HG02943 (cell line): Measurements from ENCODE around the gene RASGEF1C.

Experiments
- ATAC-seq: cut with Tn5 transposase; IDR thresholded peaks from one replicate; pipeline ENCODE4 v1.9.1; 2021; ENCODE audit warnings: mild to moderate bottlenecking, low read depth, moderate library complexity; ENCODE audit not compliant: unreplicated experiment

RASGEF1C gene

DNA sequence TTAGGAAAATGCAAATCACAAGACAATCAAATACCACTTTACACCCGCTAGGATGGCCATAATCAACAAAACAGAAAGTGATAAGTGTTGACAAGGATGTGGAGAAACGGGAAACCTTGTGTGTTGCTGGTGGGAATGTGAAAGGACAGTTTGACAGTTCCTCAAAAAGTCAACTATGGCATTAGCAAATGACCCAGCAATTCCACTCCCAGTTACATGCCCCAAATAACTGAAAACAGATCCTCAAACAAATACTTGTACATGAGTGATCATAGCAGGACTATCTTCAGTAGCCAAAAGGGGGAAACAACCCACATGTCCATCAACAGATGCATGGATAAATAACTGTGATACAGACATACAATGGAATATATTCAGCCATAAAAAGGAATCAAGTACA lies 21.2 kb downstream of the RASGEF1C start:
- ATAC-seq, result no peak

DNA sequence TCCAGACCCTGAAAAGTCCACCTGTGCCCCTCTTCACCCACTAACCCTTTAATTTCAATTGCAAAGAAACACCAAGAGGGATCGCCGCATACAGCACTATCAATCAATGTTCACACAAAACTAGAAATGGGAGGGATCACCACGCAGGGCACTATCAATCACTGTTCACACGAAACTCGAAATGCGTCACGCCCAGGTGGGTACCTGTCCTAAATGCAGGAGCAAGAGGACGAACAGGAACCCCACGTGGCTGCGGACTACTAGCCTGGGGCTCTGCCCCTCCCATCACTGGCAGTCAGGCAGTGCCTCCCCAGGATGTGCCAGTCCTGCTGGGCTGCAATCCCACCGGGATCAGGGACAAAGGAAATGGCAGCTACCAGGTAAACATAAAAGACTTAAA lies 28.2 kb downstream of the RASGEF1C start:
- ATAC-seq, result no peak

DNA sequence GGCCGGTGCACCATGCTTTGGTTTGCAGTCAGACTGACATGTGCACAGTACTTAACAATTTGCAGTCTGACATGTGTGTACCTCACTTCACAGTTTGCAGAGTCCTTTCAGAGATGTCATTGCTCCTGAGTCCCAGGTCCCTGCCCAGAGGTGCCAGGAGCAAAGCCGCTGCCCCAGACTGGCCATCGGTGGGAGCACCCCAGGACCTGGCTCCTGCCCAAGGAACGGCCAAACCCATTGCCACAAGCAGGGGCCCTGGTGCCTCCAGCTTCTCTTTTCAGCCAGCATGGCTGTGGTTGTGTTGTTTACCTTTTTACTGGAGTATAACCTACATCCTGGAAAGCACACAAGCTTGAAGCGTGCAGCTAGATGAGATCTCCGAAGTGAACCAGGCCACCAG lies 28.6 kb downstream of the RASGEF1C start:
- ATAC-seq, result no peak

DNA sequence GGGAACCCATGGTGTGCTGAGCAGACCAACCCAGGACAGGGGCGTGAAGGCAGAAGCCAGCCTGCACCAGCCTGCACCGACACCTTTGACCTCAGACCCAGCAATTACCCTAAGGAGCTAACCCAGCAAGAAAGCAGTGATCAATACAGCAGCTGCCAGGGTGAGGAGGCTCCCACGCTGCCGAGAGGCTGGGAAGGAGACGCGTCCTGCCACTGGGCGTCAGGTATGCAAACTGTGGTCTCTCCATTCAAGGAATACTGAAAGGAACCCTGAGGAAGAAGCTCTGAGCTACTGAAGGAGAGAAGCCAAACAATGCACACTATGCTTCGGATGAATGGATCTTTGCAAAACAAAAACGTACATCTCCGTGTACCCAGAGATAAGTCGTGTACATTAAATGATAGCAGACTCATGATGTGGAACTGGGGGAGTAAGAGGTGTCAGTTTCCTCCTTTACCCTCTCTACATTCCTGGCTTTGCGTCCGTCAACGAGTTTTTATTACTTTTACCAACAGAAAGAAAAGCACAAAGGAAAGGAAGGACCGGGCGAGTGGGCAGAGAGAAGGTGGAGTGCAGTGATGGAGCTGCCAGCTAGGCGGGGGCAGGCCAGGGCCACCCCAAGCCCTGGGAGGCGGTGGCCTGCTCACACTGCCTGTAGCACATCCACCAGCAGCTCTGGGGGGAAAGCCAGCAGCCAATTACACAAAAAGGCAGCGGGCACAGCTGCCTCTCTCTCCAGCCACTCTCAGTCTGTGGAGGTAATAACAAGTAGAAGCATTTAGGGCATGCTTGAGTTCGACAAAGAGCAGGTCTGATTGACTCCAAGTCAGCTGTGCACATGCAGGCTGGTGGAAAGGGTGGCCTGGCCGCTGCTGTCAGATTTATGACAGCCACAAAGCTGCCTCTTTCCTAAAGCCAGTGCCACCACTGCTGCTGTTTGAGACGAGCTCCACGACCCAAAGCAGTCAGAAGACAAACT lies 29.3 kb downstream of the RASGEF1C start:
- ATAC-seq, result no peak

DNA sequence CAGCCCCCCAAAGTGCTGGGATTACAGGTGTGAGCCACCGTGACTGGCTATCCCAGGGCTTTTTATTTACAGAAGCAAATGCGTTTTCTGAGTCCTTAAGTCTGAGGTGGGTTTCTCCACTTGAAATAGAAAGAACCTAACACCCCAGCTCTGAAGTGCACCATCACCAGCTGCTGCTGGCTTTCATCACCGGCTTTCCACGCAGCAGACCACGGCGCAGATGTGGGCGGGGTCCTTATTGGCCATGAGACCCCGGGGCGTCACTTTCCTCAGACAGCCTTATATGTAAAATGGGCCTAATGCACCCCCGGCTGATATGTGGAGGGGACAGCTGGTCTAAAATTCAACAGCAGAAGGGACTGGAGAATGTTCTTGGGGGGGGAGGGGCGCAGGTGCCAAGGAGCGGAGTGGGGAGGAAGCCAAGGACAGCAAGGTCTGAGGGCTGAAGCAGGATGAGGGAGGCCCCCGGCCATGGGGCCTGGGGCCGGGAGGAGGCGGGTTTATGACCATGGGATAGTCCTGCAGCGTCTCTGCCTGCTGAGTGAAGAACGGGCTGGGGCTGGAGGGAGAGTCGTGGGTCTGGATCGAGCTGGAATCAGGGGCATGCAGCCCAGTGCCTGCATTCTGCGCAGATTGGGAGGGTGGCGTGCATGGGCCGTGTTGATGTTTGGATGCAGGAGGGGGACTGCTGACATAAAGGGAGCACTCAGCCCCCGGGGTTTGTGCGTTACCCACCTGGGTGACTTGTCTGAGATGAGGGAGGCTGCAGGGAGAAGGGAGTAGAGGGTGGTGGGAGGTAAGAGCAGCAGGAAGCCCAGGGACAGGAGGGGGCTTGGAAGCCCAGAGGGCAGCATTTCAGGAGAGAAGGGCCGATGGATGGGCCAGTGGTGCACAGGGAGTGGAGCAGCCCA lies 30.2 kb downstream of the RASGEF1C start:
- no peak for ATAC-seq

DNA sequence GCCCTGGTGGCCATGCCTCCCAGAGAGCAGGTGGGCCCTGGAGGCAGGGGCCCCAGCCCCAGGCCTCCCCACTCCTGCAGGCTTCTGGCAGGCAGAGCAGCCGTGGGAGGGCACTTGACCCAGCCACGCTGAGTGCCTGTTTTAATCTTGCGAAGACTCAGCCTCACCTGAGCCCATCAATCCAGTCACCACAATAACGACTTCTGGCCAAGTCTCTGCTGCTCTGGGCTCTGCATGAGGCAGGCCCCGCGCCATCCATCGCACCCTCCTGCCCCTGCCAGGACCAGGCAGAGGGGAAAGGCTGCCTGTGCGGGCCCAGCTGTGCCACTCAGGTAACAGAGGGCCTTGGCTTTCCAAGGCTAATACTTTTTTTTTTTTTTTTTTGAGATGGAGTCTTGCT lies 32.8 kb downstream of the RASGEF1C start:
- no peak for ATAC-seq

DNA sequence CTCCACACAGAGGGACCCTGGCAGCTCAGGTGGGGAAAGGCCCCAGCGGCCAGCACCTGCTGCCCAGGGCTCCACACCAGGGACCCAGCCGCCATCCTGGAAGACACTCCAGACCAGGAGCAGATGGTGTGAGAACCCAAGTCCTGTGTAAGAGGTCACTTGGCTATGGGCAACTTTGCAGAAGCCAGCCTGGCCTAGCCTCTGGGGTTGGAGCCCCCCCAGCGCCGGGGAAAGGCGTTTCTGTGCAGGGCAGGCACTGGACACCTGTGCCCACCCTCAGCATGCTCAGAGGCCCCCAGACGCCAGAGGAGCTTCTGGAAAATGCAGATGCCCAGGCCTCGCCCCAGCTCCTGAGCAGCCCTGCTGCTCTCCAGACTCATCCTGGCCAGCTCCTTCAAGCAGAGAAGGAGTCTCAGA lies 34.0 kb downstream of the RASGEF1C start:
- ATAC-seq, result no peak

DNA sequence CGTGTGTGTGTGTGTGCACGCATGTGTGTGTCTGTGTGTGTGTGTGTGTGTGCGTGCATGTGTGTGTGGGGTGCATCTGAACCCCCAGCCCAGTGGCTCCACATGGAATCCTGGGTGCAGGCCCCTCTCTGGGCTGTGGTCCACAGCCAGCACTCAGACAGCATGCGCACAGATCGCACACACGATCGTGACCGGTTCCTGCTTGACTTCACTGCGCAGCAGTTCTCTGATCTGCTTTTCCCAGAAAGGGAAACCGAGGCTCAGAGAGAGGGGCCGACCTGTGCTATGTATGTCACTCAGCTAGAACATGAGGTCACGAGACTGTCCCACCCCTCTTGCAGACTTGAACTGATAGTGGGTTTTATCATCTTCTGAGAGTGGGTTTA lies 34.4 kb downstream of the RASGEF1C start:
- ATAC-seq, result no peak

DNA sequence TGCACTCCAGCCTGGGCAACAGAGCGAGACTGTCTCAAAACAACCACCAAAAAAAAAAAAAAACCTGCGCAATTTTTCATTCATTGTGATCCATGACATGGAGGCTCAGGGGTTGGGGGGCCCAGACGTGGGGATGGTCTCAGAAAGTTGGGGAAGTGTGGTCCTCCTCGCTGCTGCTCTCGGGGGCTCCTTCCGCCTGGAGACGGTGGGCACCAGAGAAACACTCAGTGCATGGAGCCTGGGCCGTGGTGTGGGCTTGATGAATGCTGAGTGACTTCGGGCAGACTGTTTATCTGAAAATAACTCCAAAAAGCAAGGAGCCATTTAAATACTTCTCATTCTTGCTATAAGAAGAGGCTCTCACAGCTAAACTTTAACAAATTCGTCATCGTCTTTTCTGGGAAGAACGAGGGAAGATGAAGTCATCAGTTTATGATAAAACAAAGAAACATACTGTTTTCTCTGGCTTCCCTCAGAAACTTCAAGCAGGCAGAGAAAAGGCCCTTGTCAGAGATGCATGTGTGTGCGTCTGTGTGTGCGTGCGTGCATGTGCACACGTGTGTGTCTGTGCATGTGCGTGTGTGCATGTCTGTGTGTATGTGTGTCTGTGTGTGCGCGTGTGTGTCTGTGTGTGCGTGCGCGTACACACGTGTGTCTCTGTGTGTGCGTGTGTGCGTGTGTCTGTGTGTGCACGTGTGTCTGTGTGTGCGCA lies 35.0 kb downstream of the RASGEF1C start:
- ATAC-seq, result no peak

DNA sequence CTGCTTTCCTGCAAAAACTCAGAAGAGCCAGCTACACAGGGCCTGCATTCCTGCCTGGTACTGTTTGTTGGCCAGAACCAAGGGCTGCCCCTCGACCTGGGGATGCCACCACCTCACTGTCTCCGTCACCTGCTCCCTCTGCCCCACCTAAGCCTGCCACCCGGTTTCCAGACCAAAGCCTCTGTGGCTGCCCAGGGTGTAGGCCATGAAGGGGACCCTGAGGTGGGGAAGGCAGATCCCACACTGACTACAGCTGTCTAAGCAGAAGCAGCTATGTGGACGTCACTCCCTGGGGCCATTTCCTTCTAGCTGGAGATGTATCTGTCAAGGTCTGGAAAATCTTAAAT lies 35.8 kb downstream of the RASGEF1C start:
- no peak for ATAC-seq

DNA sequence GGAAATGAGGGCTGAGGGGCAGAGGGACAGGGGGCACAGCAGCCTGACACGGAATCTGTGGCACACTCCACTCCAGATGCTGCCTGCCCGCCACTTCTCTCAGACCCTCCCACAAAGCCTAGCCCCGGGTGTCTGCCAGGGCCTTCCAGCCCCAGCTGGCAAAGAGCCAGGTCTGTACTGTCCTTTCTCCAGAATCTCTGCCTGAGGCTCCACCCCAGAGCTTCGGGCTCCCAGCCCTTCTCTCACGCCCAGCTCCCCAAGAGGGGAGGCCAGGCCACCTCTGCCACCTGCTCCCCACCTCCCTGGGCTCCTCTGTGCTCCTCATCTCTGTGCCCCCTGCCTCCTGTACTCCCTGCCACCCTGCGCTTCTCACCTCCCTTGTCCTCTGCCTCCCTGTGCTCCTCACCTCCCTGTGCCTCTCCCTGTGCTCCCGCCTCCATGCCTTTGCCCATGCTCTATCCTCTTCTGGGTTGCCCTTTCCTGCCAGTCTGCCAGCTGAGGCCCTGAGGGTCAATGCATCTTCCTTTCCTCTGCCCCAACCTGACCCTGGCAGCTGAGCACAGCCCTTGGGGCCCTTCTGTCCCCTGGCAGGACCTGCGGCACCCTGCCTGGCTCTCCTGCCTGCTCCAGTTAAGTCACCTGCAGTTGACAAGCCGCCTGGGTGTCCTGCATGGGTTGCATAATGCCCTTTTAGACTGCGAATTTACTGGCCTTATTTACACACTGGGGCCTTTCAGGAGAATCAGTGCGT lies 36.4 kb downstream of the RASGEF1C start:
- ATAC-seq, result no peak

DNA sequence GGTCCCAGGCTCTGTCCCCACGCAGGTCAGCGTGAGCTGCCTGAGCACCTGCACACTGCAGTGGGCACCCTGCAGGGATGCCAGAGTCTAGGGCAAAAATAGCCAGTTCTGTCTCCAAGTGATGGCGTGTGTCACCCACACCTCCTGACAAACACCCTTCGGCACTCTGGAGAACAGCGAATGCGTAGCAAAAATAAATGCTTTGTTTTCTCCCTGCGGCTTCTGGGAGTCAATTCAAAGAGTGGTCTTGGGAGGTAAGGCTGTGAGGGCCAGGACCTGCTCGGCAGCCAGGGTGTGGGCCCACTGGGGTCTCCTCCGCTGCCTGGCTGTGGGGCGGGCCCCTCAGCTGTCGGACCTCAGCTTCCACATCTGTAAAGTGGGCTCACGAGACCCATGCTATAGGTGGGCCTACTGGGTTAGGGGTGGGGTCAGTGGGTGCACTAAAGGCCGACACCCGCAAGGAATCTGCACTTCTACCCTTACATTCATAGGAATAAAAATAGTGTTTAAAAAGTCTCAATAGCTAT lies 37.4 kb downstream of the RASGEF1C start:
- ATAC-seq, result no peak

DNA sequence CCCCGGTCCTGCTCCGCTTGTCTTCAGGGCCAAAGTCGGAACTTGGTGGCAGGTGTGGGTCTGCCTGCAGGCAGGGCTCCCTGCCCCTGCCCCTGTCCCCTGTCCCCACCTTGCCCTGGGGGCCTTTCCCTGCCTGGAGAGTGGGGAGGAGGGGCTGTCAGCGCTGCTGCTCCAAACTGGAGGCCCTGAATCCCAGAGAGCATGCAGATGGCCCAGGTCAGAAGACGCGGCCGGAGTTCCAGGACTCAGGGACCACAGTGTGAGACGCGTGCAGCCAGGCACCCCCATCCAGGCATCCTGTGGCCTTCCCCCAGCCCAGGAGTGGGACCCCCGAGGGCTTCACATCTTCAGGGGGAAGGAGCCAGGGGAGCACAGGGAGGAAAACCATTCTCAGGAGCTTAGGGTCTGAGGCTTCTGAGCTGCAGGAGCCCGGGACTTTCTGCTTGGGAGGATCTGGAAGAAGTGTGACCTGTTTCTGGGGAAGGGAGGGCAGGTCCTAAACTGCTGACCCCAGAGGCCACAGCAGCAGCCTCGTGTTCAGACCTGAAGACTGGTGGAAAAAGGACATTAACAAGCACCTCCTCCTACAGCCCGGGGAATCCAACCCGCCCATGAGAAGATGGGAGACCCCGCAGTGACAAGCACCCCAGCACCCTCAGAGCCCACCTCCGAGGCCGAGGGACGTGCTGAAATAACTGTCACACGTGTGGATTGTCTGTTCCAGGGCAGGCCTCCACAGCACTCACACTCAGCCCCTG lies 38.0 kb downstream of the RASGEF1C start:
- ATAC-seq, result no peak

DNA sequence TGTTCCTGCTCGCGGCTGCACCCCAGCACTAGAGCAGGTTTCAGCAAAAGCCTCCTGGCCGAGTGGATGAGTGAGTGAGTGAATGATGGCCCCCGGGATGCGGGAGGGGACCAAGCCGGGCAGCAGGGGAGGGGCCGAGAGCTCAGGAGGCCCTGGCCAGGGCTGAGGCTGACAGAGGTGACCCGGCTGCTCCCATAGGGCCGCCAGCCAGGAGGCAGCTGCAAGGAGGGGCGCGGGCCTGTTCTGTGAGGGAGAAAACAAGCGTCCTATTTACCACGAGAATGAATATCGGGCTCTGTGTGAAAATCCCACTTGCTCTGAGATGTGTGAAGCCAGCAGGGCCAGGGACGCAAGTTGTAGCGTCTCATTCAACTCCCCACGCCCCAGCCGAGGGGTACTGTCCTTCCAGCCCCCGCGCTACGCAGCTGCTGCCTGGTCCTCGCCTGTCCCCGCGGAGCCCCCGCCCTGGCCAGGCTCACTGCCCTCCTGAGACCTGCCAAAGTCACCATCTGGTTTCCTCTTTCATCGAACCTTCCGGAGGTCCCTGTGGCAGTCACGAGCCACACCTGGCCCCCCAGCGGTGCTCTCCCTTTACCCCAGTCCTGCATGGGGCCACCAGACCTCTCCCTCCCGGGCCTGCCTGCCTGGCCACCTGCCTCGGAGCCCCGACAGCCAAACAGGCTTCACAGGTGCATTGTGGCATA lies 38.8 kb downstream of the RASGEF1C start:
- ATAC-seq, result no peak

DNA sequence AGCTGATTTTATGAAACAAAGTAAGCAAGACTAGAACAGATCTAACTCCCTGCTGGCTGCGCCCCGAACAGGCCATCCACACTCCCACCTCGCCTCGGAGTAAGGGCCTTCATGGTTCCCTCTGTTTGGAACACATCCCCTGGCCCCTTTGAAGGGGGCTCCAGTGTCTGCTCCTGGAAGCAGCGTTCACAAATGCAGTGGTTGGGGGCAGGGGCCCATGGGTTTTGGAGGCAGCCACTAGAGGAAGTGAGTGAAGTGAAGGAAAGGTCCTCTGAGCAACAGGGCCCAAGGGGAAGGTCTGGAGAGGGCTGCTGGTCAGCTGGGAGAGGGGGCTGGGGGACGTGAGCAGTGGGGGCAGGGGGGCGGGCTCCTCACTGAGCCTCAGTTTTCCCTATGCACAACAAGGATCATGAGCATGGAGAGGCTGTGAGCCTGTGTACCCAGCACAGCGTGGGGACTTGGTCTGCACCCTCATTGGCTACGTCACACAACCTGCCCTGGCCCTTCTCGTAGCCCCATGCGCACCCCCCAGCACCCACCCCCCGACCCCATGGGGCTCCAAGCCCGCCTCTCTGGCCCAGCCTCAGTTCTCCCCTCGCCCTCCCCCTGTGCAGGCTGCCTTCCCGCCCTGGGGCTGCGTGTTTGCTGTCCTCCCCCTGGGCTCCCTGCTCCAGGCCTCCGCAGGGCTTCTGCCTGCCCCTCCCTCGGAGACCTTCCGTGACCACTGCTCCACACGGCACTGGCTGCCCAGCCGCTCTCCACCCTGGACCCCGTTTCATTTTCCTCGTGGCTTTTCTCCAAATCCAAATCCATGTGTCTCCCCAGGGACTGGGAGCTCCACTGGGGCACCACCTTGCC lies 39.5 kb downstream of the RASGEF1C start:
- no peak for ATAC-seq

DNA sequence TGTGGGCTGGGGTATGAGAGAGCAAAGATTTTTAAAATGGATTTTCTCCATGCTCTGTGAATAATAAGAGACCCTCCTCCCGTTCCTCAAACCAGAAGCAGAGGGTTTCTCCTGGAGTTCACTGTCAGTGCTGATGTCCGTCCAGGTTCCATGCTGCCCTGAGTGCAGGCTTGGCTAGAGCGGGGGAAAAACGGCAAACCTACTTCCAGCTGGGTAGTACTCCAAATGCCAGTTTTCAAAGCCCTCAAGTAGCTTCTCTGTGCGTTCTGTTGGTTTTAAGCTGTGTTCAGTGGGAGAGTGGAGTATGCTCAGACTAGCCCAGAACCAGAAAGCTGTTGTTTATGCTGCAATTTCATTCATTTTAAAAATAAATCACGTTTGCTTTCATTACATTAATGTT lies 40.3 kb downstream of the RASGEF1C start:
- no peak for ATAC-seq

DNA sequence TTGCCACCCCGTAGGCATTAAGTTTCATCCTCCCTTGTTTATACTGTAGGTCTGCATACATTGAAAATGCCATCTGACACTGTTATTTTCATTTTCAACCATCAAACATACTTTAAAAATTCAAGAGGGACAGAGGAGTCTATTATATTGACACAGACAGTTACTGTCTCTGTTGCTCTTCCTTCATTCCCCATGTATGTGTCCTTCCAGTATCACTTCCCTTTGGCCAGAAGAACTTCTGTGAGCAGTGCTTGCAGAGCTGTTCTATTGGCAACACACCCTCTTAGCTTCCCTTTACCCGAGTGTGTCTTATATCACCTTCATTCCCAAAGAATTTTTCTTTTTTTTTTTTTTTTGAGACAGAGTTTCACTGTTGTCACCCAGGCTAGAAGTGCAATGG lies 42.8 kb downstream of the RASGEF1C start:
- ATAC-seq, result no peak

DNA sequence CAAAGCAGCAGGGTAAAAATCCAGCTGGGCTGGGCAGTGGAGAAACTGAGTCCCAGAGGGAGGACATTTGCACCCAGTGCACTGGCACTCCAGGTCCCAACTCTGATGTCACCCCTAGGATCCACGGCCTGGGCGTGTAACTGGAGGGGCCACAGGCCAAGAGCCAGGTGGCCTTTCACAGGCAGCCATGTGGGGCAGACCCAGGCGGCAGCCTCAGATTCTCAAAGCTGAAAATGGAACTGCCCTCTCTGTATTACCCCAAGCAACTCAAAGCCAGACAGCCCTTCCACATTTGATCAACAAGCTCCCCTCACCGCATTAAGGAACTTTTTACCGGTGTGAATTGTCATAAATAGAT lies 46.7 kb downstream of the RASGEF1C start:
- ATAC-seq, result no peak
